Astrocyte (in vitro differentiated cells and primary cell): Measurements from ENCODE around the gene SLC25A41.

Experiments used
- CTCF ChIP-seq: IDR thresholded peaks from 2 replicates; pipeline ENCODE4 v1.5.1; 2011; ENCODE audit warnings: low read depth, mild to moderate bottlenecking, inconsistent platforms, low read length, moderate library complexity; ENCODE audit not compliant: insufficient read depth
- EZH2 ChIP-seq: IDR thresholded peaks from 2 replicates; pipeline ENCODE4 v1.6.1; 2012; ENCODE audit warnings: mild to moderate bottlenecking, low read length, inconsistent platforms; ENCODE audit not compliant: insufficient read depth

GRCh38 chr19:6465006-6465405 is 31.4 kb upstream of the SLC25A41 start:
- TF ChIP-seq CTCF (no peak), EZH2 (no peak)
